ACC112 (cell line): ENCODE results near the gene ARMC9.
A peak's percentile ranks its signal among the peaks of the same experiment; 100 is the strongest.
"Not testable (repeated sequence)": the region's sequence is repeated elsewhere in the genome, so short reads cannot be mapped to it uniquely, and the experiment has no call there.

Experiments used
- H2AFZ ChIP-seq: fragments of 200-600 bp; sonication (generic); one replicate; pipeline ENCODE4 v1.6.0; 2017; ENCODE audit warnings: antibody characterized with exemption, low read length; ENCODE audit not compliant: unreplicated experiment
- H3K27ac ChIP-seq: fragments of 200-600 bp; sonication (generic); 2 replicates; pipeline ENCODE4 v1.5.1; 2014; ENCODE audit warnings: low read depth, mild to moderate bottlenecking, antibody characterized with exemption, low read length, moderate library complexity
- H3K27me3 ChIP-seq: fragments of 200-600 bp; sonication (generic); 2 replicates; pipeline ENCODE4 v1.6.1; 2014; ENCODE audit warnings: mild to moderate bottlenecking, antibody characterized with exemption, low read length, moderate library complexity, mixed read lengths; ENCODE audit not compliant: insufficient read depth
- H3K36me3 ChIP-seq: fragments of 200-600 bp; sonication (generic); 2 replicates; pipeline ENCODE4 v1.6.1; 2016; ENCODE audit warnings: mild to moderate bottlenecking, antibody characterized with exemption, low read length, moderate library complexity, mixed read lengths; ENCODE audit not compliant: insufficient read depth
- H3K4me1 ChIP-seq: fragments of 200-600 bp; sonication (generic); one replicate; pipeline ENCODE4 v1.6.1; 2016; ENCODE audit warnings: low read length, mixed read lengths; ENCODE audit not compliant: insufficient read depth, unreplicated experiment, control insufficient read depth
- H3K4me3 ChIP-seq: fragments of 200-600 bp; sonication (generic); 2 replicates; pipeline ENCODE4 v1.5.1; 2014; ENCODE audit warnings: mild to moderate bottlenecking, low read depth, low read length
- H3K79me2 ChIP-seq: fragments of 200-600 bp; sonication (generic); one replicate; pipeline ENCODE4 v1.6.0; 2016; ENCODE audit warnings: low read length; ENCODE audit not compliant: control insufficient read depth, unreplicated experiment, insufficient read depth

Gene ARMC9

DNA sequence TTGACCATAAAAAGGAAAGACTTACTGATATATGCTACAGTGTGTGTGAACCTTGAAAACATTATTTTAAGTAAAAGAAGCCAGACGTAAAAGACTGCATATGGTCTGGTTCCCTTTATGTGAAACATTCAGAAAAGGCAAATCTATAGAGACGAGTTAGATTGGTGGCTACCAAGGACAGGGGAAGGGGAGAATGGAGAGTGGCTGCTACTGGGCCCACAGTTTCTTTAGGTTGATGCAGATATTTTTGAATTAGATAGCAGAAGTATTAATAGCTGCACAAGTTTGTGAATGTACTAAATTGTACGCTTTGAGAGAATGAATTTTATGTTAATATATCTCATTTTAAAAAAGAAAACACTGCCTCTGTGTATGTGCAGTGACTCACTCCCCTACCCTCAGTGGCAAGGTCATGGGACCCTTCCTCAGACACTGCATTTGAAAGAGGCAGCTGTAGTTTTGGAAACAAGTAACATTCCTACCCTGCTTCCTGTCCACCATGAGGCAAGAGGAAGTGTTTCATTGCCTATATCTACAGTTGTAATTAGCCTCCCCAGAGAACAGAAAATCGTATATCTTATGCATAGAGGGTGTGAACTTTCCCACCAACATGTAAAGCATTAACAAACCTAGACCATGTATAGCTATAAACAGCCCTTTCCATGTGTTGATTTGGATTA, 29.8 kb upstream of the ARMC9 start:
- Histone ChIP-seq H3K79me2 (no peaks in the 10 kb centered on the region), H2AFZ (no peak overlapping the region), H3K27ac (peak overlapping the region; percentile 35; the same call in 1 of the 2 replicates), H3K4me1 (peaks cover 19% of the 10 kb centered on the region), H3K27me3 (no peaks in the 10 kb centered on the region), H3K4me3 (no peak overlapping the region), H3K36me3 (peaks cover 64% of the 10 kb centered on the region)

GRCh38 chr2:231169488-231169887, 28.9 kb upstream of the ARMC9 start:
- no peaks in the 10 kb centered on the region for H3K27me3 ChIP-seq
- no peaks in the 10 kb centered on the region for H3K79me2 ChIP-seq
- no peak overlapping the region; the same call in 1 of the 2 replicates for H3K27ac ChIP-seq
- peaks cover 24% of the 10 kb centered on the region for H3K4me1 ChIP-seq
- H2AFZ ChIP-seq, result no peak overlapping the region
- H3K36me3 ChIP-seq, result peaks cover 59% of the 10 kb centered on the region
- no peak overlapping the region for H3K4me3 ChIP-seq

GRCh38 chr2:231170055-231170454, 28.4 kb upstream of the ARMC9 start:
- Histone ChIP-seq H3K27me3 (no peaks in the 10 kb centered on the region), H3K36me3 (peaks cover 56% of the 10 kb centered on the region), H2AFZ (no peak overlapping the region), H3K27ac (no peak overlapping the region), H3K79me2 (no peaks in the 10 kb centered on the region), H3K4me3 (no peak overlapping the region), H3K4me1 (peaks cover 24% of the 10 kb centered on the region)

DNA sequence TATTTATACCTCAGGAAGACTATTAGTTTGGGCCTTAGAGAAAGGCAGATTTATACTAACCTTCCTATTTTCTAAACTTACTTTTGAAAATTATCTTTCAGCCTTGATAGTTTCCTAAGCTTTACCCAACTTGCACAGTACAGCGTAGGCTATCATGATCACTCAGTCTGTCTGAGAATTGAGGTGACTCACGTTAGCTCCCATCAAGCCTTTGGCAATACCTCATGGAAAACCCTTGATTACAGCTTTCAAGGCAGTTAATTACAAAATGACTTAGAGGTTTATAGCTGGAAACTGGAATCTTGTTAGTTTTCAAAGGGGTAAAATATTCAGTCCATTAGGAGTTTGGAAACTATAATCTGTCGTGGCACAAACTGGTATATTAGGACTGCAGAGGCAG, 26.4 kb upstream of the ARMC9 start:
- Histone ChIP-seq H3K27ac (no peak overlapping the region), H2AFZ (no peak overlapping the region), H3K4me1 (peaks cover 24% of the 10 kb centered on the region), H3K79me2 (no peaks in the 10 kb centered on the region), H3K27me3 (no peaks in the 10 kb centered on the region), H3K36me3 (peaks cover 36% of the 10 kb centered on the region), H3K4me3 (no peak overlapping the region)

DNA sequence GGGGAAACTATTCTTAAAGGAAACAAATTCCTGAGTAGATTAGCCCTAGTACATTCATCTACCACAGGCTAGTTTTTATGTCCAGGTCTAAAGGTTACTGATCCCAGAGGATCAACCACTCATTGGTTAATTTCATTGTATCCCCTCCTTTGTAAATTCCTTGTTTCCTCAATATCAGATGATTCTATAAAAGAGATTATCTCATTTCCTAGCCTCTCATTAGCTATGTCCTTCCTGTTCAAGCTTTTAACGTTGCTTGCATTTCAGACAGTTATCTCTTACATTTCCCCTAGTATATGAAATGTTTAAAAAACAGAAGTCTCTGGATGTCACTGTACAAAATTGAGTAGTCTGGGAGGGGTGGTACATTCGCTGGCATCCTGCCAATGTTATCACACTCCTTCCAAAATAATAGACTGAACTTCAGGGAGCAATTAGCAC, 24.2 kb upstream of the ARMC9 start:
- Histone ChIP-seq H3K4me1 (peaks cover 7% of the 10 kb centered on the region), H3K27me3 (no peaks in the 10 kb centered on the region), H2AFZ (no peak overlapping the region), H3K79me2 (no peaks in the 10 kb centered on the region), H3K36me3 (peaks cover 24% of the 10 kb centered on the region), H3K4me3 (no peak overlapping the region), H3K27ac (no peak overlapping the region)

GRCh38 chr2:231176066-231176465, 22.4 kb upstream of the ARMC9 start:
- H3K27me3 ChIP-seq, result no peaks in the 10 kb centered on the region

GRCh38 chr2:231177156-231178025, 21.0 kb upstream of the ARMC9 start:
- Histone ChIP-seq H3K4me1 (peaks cover 29% of the 10 kb centered on the region), H3K36me3 (peaks cover 5% of the 10 kb centered on the region), H2AFZ (no peak overlapping the region), H3K27me3 (no peaks in the 10 kb centered on the region), H3K27ac (no peak overlapping the region), H3K4me3 (no peak overlapping the region), H3K79me2 (no peaks in the 10 kb centered on the region)

More at GRCh38 chr2:231176066-231176465, 22.4 kb upstream of the ARMC9 start:
- Histone ChIP-seq H3K36me3 (peaks cover 10% of the 10 kb centered on the region), H3K27ac (no peak overlapping the region), H3K4me3 (no peak overlapping the region), H3K4me1 (peaks cover 17% of the 10 kb centered on the region), H2AFZ (no peak overlapping the region), H3K79me2 (no peaks in the 10 kb centered on the region)

DNA sequence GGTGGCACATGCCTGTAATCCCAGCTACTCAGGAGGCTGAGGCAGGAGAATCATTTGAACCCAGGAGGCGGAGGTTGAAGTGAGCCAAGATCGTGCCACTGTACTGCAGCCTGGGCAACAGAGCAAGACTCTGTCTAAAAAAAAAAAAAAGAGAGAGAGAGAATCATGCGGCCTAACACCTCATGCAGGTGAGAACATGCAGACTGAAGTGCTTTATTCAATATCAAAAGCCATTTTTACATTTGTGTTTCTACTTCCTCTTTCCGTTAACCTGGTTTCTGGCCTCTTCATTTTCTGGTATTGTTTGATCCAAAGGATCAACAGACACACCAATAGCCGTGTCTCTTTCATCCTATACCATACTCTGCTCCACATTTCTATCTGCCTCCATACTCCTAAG, 19.6 kb upstream of the ARMC9 start:
- not testable (repeated sequence) for H2AFZ ChIP-seq, H3K27me3 ChIP-seq, H3K79me2 ChIP-seq, H3K36me3 ChIP-seq, H3K27ac ChIP-seq, H3K4me3 ChIP-seq
- H3K4me1 ChIP-seq, result peaks cover 30% of the 10 kb centered on the region

- Histone ChIP-seq H2AFZ (peak overlapping the region; percentile 34), H3K27ac (peak overlapping the region; percentile 63), H3K4me3 (no peak overlapping the region)
Observed at GRCh38 chr2:231181860-231182512, 16.4 kb upstream of the ARMC9 start.

GRCh38 chr2:231182513-231182899, 15.9 kb upstream of the ARMC9 start:
- Histone ChIP-seq H3K27me3 (no peaks in the 10 kb centered on the region), H3K36me3 (no peaks in the 10 kb centered on the region), H3K4me1 (peaks cover 36% of the 10 kb centered on the region), H3K79me2 (no peaks in the 10 kb centered on the region), H3K27ac (peak overlapping the region; percentile 63), H3K4me3 (no peak overlapping the region), H2AFZ (no peak overlapping the region)

More at GRCh38 chr2:231181860-231182512, 16.4 kb upstream of the ARMC9 start:
- H3K79me2 ChIP-seq, result no peaks in the 10 kb centered on the region
- H3K4me1 ChIP-seq, result peaks cover 33% of the 10 kb centered on the region
- H3K27me3 ChIP-seq, result no peaks in the 10 kb centered on the region
- H3K36me3 ChIP-seq, result no peaks in the 10 kb centered on the region
